RWPE1 (cell line): Measurements from ENCODE around the gene SCAMP2.

Experiments
- CTCF ChIA-PET: fragments of 350-600 bp; sonication (Branson Sonifier 250); formaldehyde crosslinking; extraction: SDS; loops from one replicate; lab custom pipeline; 2021; lab: Yijun Ruan, JAX
- POLR2A ChIA-PET: fragments of 400-600 bp; formaldehyde crosslinking; extraction: SDS; loops from one replicate; lab custom pipeline; 2020; ENCODE audit warnings: antibody characterized with exemption; ENCODE audit not compliant: low non-redundant PET; lab: Yijun Ruan, JAX
- DNase-seq: peaks from one replicate; pipeline ENCODE4 v3.0.0; 2012; ENCODE audit warnings: low spot score
- H3K27ac ChIP-seq: fragments of 450-650 bp; 2 replicates; pipeline ENCODE4 v1.5.1; 2017
- TF ChIP-seq, protein P1 (sequence below): fragments of 450-650 bp; conservative IDR thresholded peaks from 2 replicates; pipeline ENCODE4 v1.5.1; 2017; ENCODE audit warnings: low read depth, mild to moderate bottlenecking

Gene SCAMP2

DNA sequence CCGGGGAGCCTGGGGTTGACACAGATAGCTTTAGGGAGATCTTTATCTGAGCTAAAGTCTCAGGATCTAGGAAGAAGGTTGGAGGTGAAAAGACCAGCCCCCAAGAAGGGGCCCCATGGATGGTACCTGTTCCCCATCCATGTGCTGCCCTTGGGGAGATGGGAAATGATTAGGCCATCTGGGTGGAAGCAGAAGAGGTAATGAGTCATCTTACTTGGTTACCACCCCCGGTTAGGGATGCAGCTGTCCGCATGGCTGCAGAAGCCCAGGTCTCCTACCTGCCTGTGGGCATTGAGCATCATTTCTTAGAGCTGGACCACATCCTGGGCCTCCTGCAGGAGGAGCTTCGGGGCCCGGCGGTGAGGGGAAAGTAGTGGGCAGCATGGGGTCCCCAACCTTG, 49.8 kb downstream of the SCAMP2 start:
- POLR2A ChIA-PET, result no interaction called here
- no peak for DNase-seq
- CTCF ChIA-PET, result interaction anchor here (0.8 kb wide), 1 partner anchor 522 kb away, joined by 5 read pairs; no protein-coding TSS in a partner anchor

DNA sequence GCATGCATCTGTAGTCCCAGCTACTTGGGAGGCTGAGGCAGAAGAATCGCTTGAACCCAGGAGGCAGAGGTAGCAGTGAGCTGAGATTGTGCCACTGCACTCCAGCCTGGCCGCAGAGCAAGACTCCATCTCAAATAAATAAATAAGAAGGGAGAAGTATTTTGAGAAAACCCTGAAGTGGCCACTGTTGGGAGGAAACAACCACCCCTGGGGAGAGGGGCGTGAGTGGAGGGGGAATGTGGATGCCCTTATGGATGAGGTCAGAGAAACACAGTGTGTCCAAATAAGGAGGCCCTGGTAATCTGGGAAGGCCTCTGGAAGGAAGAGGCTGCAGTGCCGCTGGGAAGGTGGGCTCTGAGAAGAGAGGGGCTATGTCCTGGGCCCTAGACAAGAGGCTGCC, 50.9 kb downstream of the SCAMP2 start:
- DNase-seq, result no peak
- ChIA-PET CTCF (no interaction called here), POLR2A (no interaction called here)
- no peak overlapping the region for H3K27ac ChIP-seq
- TF ChIP-seq, protein P1, sequence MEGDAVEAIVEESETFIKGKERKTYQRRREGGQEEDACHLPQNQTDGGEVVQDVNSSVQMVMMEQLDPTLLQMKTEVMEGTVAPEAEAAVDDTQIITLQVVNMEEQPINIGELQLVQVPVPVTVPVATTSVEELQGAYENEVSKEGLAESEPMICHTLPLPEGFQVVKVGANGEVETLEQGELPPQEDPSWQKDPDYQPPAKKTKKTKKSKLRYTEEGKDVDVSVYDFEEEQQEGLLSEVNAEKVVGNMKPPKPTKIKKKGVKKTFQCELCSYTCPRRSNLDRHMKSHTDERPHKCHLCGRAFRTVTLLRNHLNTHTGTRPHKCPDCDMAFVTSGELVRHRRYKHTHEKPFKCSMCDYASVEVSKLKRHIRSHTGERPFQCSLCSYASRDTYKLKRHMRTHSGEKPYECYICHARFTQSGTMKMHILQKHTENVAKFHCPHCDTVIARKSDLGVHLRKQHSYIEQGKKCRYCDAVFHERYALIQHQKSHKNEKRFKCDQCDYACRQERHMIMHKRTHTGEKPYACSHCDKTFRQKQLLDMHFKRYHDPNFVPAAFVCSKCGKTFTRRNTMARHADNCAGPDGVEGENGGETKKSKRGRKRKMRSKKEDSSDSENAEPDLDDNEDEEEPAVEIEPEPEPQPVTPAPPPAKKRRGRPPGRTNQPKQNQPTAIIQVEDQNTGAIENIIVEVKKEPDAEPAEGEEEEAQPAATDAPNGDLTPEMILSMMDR, result no peak

More for the DNA sequence above, 49.8 kb downstream of the SCAMP2 start:
- no peak overlapping the region for H3K27ac ChIP-seq
- TF ChIP-seq, protein P1, result no peak

DNA sequence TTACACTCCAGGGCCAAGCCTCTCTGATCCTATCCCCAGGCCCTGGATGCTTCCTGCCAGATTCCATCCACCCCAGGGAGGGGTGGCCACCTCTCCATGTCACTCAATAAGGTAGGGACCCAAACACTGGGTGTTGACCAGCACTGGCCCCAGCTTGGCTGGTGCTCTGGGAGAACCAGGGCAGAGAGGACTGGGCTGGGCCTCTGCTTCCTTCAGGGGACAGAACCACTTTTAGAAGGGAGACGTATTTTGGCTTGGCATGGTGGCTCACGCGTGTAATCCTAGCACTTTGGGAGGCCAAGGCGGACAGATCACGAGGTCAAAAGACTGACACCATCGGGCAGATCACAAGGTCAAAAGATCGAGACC, 51.4 kb downstream of the SCAMP2 start:
- TF ChIP-seq, protein P1, result no peak
- ChIA-PET POLR2A (no interaction called here), CTCF (no interaction called here)
- no peak overlapping the region for H3K27ac ChIP-seq
- DNase-seq, result no peak

DNA sequence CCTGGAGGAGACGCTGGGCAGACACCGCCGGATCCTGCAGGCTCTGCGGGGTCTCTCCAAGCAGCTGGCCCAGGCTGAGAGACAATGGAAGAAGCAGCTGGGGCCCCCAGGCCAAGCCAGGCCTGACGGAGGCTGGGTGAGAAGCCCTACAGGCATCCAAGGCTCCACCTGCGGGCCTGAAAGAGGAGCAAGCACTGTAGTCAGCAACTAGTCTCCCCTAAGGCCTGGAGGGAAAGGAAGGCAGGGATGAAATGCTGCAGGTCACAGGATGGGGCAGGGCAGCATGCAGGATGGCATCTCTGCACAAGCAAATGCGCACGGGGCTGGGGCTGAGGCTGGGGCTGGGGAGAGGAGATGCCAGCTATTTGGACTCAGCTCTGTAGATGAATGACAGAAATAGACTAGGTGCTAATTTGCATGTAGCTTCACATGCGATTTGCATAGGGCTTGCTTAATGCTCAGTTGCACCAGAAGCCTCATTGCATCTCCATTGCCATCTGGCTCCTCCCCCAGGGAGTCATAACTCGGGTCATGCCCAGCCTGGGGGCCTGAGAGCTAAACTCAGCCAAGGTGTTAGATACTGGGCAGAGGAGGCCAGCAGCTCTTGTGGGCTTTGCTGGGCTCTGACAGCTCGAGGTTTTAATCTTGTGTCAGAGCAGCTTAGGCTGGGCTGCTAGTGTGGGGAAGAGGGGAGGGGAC, 51.9 kb downstream of the SCAMP2 start:
- POLR2A ChIA-PET, result no interaction called here
- H3K27ac ChIP-seq, result no peak overlapping the region
- TF ChIP-seq, protein P1, result no peak
- CTCF ChIA-PET, result interaction anchor here (0.5 kb wide), 1 partner anchor 147 kb away, joined by 3 read pairs; no protein-coding TSS in a partner anchor
- no peak for DNase-seq

DNA sequence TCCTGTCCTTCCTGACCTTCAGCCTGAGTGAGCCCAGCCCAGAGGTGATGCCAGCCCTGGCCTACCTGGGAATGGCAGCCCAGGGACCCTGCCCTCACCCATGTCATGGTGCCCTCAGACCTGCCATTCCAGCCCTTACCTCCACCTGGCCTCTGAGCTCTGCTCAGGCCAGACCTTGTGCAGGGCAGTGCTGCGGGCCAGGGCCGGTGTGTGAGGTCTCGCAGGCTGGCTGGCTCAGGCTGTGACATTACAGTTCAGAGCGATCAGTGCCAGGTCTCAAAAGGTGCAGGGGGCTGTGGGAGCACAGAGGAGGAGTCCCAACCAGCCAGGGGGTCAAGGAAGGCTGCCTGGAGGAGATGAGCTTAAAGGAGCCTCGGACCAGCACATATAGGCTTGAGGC, 53.1 kb downstream of the SCAMP2 start:
- CTCF ChIA-PET, result interaction anchor here (0.6 kb wide), 1 partner anchor 499 kb away, joined by 4 read pairs; no protein-coding TSS in a partner anchor
- TF ChIP-seq, protein P1, result no peak
- POLR2A ChIA-PET, result interaction anchor here (0.6 kb wide), 1 partner anchor 15 kb away, joined by 10 read pairs; no protein-coding TSS in a partner anchor
- H3K27ac ChIP-seq, result no peak overlapping the region
- DNase-seq, result no peak

DNA sequence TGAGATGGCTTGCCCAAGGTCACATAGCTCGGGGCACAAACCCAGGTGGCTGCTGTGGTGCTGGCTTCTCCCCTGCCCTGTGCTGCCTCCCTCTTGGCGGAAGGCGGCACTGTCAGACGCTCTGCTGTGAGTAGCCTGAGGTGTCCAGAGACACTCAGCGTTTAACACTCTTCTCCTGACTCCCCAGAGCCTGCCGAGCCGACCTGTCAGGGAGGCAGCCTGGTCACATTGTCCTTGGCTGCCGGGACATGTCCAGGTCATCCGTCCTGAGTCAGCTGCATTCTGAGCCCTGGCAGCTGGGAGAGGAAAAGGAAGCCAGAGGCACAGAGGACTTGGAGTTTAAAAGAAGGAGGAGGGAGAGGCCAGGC, 55.8 kb downstream of the SCAMP2 start:
- peak overlapping the region; percentile 84 for H3K27ac ChIP-seq
- ChIA-PET CTCF (interaction anchor here (0.6 to 1.4 kb wide), 12 partner anchors 9 to 379 kb away, joined by 3 to 13 read pairs (median 4); no protein-coding TSS in a partner anchor), POLR2A (interaction anchor here (0.6 to 1.2 kb wide), 2 partner anchors 9 to 26 kb away, joined by 3 read pairs; partner anchors contain the start of genes CPLX3 and ULK3)
- TF ChIP-seq, protein P1, result peak; percentile 68
- DNase-seq, result peak; percentile 76
